Globus pallidus (tissue), 1 donor: Measurements from ENCODE around the gene FDXR.
A peak's percentile ranks its signal among the peaks of the same experiment; 100 is the strongest.
"Not testable (repeated sequence)": the region's sequence is repeated elsewhere in the genome, so short reads cannot be mapped to it uniquely, and the experiment has no call there.

Experiments used
- DNase-seq: peaks from one replicate; pipeline ENCODE4 v3.0.0-alpha.2; 2015; ENCODE audit warnings: low spot score

Gene FDXR

DNA sequence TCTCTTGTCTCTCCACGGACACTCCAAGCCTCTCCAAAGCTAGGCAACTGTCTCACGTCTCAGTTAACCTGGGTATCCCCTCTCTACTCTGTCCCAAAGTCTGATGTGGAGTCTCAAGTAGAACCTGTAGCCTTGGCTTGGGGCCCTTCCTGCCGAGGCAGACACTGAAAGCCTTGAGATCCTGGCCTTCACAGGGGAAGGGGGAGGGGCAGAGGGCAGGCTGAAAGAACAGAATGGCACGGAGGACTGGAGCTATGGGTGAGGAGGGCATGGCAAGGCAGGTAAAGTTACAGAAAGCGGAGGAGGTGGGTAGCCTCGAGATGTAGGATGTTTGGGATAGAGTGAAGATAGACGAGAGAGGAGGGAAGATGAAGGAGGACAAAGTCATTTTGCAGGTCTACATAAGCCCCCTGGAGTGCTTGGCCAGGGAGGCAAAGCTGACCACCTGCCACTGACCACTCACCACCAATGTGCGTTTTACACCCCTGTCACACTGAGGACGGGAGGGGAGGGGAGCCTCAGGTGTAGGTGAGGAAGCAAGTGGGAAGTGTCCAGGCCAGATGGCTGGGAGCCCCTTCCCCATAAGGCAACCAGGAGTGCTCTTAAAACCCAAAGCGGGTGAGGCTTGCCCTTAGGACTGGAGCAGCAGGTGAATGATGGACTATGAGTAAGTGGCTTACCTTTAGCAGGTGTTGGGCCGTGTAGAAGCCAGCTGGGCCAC lies 1.3 kb downstream of the FDXR start:
- no peak for DNase-seq

GRCh38 chr17:74870512-74870911 lies 2.3 kb downstream of the FDXR start:
- DNase-seq: no peak

- DNase-seq: not testable (repeated sequence)
Observed at GRCh38 chr17:74870028-74870427, 2.8 kb downstream of the FDXR start.

GRCh38 chr17:74868908-74869255 lies 3.9 kb downstream of the FDXR start:
- DNase-seq: no peak

GRCh38 chr17:74868251-74868907 lies 4.4 kb downstream of the FDXR start:
- DNase-seq: no peak

DNA sequence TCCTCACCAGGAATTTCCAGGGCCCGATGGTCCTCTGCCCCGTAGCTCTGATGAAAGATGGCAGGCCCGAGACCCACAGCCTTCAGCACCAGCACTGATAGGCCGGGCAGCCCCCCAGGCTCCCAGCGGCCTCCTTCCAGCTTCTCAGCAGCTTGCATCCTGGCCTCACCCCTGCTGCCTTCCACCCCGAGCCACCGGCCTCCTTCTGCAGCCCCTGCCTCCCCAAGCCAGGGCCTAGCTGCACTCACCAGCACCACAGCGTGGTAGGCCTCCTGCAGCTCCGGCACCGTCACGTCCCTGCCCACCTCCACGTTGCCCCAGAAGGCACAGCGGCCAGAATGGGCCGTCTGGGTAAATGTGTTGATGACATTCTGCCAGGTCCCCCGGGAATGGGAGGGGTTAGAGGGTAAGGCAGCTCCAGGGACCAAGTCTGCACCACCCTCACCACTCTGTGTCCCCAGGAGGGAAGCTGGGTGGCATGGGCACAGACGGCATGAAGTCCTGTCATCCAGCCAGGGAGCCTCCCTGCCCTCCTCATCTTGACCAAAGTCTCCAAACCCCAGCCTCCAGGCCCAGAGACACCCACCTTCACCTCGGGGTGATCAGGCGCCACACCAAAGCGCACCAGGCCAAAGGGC lies 6.5 kb downstream of the FDXR start:
- DNase-seq: no peak

DNA sequence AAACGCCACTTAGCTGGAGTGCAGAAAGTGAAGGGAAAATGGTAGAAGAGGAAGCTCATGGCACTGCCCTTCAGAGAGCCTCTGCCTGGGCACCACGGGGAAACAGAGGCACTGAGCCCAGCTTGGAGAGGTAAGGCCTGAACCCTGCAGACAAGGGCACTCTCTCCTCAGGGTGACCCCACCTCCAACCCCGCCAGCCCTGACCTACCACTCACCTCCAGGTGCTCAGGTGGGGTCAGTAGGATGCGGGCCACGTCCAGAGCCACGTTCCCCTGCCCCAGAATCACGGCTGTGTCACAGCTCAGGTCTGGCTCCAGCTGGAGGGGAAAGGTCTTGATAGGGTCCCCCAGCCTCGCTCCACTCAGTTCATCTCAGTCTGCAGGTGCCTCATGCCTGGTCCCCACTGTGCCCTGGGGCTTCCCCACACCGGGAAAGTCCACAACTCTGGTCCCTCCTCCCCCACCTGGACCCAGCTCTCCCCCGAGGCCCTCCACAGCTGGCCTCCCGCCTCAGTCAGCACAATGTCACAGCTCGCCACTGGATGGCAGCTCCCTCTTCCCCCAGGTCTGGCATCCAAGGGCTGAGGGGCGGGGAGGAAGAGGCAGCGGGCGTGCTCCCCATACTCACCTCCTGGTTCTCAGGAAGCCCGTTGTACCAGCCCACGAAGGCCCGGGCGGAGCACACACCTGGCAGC lies 7.1 kb downstream of the FDXR start:
- no peak for DNase-seq

- peak; percentile 75 for DNase-seq
Observed at GRCh38 chr17:74864866-74865395, 7.9 kb downstream of the FDXR start.

DNA sequence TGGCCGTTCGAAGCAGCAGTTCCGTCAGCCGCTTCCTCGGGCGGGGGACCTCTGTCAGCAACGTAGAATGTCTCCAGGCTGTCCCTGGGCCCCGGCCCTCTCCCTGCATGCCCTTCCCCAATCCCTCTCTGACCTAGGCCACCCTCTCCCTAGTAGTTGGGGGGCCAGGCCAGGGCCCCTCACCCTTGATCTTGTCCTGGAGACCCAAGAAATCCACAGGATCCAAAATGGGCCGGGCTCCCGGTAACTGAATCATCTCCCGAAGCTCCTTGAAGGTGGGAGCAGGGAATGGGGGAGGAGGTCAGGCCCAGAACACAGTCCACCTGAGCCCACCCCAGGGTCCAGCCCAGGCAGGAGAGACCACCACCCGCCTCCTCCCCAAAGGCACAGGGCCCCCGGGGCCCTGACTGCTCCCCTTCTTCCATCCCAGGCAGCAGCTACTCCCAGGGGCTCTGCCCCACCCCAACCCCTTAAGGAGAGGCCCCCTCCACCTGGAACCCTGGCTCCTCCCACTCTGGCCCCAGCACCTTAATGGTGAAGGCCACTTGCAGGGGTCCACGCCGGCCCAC lies 8.4 kb downstream of the FDXR start:
- no peak for DNase-seq

GRCh38 chr17:74863420-74864296 lies 9.1 kb downstream of the FDXR start:
- no peak for DNase-seq

GRCh38 chr17:74862919-74863318 lies 9.9 kb downstream of the FDXR start:
- DNase-seq: no peak

DNA sequence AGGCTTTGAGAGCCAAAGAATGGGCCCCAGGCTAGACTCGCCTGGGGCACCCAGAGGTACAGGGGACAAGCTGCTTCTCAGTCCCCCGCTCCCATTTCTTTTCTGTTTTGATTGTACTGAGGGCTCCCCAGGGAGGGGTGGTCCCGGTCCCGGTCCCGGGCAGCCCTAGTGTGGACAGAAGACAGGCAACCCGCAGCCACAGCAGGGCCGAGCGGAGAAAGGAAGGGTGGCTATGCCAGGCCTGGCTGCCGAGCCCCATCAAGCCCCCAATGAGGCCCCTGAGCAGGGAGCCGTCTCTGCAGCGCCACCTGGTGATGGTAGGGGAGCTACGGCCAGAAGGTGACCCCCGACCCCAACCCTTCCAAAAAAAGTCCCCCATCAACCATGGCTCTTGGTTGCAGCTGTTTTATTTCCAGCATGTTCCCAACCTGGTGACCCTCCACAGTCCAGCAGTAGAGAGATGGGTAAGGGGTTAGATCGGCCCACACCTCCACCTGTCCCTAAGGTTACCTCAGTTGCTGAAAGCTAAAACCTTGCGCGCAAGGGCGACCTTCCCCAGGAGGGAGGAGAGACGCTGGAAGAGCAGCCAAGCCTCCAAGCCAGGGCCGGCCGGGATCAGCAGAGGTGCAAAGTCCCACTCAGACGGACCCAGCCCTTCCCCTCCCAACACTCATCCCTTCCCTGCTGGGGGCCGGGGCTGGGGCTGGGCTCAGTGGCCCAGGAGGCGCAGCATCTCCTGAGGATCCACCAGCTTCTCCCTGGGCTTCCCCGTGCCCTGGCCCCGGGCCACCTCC lies 10.5 kb downstream of the FDXR start:
- peak; percentile 72 for DNase-seq

DNA sequence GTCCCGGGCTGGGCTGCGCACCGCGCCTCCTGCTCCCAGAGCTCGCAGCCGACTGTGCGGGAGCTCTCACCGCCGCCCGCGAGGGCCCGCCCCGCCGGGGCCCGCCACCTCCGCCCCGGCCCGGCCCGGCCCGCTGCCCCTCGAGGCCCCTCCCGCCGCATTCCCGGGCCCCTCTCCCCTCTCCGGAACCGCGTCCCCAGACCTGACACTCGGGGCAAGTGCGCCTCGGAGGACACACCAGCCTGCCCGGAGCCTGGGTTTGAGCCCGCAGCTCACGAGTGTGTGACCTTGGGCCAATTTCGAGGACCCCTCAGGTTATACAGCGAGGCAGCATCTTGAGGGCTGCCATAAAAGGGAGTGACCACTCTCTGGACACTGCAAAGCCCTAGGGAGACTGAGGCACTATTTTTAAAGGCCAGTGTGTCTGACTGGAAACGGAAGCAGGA lies 11.1 kb downstream of the FDXR start:
- DNase-seq: no peak

- no peak for DNase-seq
Observed at GRCh38 chr17:74860872-74861661, 11.7 kb downstream of the FDXR start.

DNA sequence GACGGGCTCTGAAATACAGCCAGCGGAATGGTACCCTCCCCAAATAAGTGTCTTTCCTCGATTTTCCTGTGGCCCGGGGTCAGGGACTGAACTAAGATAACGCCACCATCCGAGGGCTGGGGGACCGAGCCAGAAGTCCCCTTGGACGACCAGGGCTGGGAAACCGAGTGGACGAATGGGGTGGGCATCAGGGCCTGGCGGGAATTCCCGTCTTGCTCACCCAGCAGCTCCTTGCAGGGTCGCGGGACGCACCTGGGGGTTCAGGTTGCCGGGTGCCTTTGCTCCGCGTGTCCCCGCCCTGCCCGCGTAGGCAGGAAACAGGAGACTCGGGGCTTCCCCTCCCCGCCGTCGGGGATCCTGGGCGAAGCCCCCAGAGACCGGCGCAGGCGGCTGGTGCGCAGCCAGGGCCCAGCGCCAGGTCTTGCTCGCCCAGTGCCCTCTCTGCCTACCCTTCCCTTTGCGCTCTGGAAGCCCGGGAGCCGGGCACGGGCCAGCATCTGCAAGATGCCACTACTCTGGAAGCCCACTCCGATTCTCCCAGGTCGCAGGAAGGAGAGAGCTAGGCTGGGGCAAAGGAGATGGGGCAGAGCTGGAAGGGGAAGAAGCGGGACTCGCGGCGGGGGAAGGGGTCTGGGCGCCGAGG lies 12.4 kb downstream of the FDXR start:
- no peak for DNase-seq

DNA sequence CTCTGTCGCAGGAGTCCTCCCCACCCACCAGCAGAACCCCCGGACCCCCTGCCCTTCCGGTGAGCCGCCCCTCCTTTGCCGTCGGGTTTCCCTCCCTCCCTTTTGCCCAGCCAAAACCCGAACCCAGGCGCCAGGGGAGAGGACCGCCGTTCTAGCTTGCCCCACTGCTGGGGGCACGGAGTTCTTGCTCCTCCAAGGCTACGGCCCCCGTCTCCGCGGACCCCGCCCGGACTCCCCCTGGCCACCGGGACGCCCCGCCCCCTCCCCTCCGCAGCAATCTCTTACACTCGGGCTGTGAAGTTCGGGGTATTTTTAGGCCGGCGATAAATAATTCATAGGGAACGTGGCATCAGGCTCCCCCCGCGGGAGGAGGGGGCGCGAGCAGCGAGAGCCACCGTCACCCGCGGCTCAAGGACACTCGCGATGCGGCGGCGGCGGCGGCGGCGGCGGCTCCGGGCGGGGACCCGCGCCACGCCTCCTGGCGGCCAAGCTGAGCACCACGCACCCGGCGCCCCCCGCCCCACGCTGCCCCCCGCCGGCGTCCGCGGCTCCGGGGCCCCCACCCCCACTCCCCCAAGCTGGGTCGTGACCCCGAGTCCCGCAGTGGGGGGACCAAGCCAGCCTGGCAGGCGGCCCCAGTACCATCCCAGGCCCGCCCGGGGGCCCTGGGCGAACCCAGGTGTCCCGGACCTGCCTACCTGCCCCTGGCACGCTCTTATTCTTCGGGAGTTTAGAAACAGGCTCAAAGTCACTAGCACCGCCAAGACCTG lies 13.2 kb downstream of the FDXR start, which contains the start of gene GRIN2C:
TSS of gene GRIN2C (minus strand) at position 427 of the 770 bp plus-strand sequence. CDS start 4,793 bp downstream, outside the sequence.
- no peak for DNase-seq

DNA sequence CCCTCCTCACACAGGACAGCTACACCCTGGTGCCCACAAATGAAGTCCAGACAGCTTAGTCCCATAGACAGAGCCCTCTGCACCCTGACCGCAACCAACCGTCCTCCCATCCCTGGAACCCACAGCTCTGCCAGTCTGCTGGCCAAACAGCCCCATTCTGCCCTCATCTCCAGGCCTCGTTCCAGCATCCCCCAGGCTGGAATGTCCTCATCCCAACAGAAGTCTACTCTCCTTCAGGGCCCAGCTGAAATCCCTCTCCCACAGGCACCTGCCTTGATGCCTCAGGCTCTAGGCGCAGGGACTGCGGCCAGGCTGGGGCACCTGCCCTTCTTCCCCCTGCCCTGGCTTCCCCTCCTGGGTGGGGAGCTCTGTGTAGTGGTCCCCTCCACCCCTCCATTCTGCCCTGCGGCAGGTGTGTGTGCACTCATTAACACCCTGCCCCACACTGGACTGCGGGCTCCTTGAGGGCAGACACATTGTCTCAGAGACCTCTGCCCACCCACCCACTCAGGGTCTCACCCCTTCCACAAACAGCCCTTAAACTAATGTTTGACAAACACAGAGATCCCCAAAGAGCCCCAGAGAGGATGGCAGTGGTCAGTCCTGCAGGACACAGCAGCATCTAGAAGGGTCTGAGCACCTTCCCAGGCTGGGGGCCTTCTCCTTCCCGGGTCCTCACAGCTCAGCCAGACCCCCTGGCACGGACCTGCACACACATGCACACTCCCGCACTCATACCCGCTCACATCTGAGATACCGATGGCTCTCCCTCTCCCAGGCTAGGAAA lies 13.9 kb downstream of the FDXR start:
- DNase-seq: no peak
